HepG2 (cell line): ENCODE measurements around the gene KLF11. TPM values are rescaled to one million over a fixed set of nuclear protein-coding genes. Genes with fewer than 3 reads are reported as not detected.
A peak's percentile ranks its signal among the peaks of the same experiment; 100 is the strongest.

Source experiments
- AKAP8 ChIP-seq: sonication (generic); formaldehyde crosslinking; IDR thresholded peaks from 2 replicates; pipeline ENCODE4 v1.5.1; 2020; ENCODE audit warnings: mild to moderate bottlenecking, missing genetic modification reagents
- ESRRA ChIP-seq: sonication (generic); formaldehyde crosslinking; IDR thresholded peaks from 2 replicates; pipeline ENCODE4 v1.5.1; 2020; ENCODE audit warnings: mild to moderate bottlenecking, low read depth, missing genetic modification reagents
- GATAD1 ChIP-seq: IDR thresholded peaks from 2 replicates; pipeline ENCODE4 v1.6.1; 2016; ENCODE audit warnings: missing genetic modification reagents, missing compliant biosample characterization
- HDAC1 ChIP-seq: sonication (generic); formaldehyde crosslinking; IDR thresholded peaks from 2 replicates; pipeline ENCODE4 v1.5.1; 2020; ENCODE audit warnings: mild to moderate bottlenecking, missing genetic modification reagents
- HOXA7 ChIP-seq: sonication (generic); formaldehyde crosslinking; IDR thresholded peaks from 2 replicates; pipeline ENCODE4 v1.8.1; 2022; ENCODE audit warnings: mild to moderate bottlenecking, missing genetic modification reagents, moderate library complexity
- JUND ChIP-seq: sonication (generic); formaldehyde crosslinking; IDR thresholded peaks from 2 replicates; pipeline ENCODE4 v1.8.0; 2022; ENCODE audit warnings: mild to moderate bottlenecking, missing genetic modification reagents
- MLLT10 ChIP-seq: sonication (generic); formaldehyde crosslinking; IDR thresholded peaks from 2 replicates; pipeline ENCODE4 v1.4.0; 2020; ENCODE audit warnings: missing genetic modification reagents
- NAIF1 ChIP-seq: sonication (generic); formaldehyde crosslinking; IDR thresholded peaks from 2 replicates; pipeline ENCODE4 v1.5.0; 2020; ENCODE audit warnings: mild to moderate bottlenecking, missing genetic modification reagents, borderline replicate concordance
- TMF1 ChIP-seq: sonication (generic); formaldehyde crosslinking; IDR thresholded peaks from 2 replicates; pipeline ENCODE4 v1.8.1; 2022; ENCODE audit warnings: low read depth, missing genetic modification reagents
- ZNF329 ChIP-seq: sonication (generic); formaldehyde crosslinking; IDR thresholded peaks from 2 replicates; pipeline ENCODE4 v1.9.0; 2021; ENCODE audit warnings: low read depth, mild to moderate bottlenecking, missing genetic modification reagents
- ZNF460 ChIP-seq: sonication (generic); formaldehyde crosslinking; IDR thresholded peaks from 2 replicates; pipeline ENCODE4 v1.5.1; 2020; ENCODE audit warnings: missing genetic modification reagents, mild to moderate bottlenecking, borderline replicate concordance
- ZNF468 ChIP-seq: sonication (generic); formaldehyde crosslinking; IDR thresholded peaks from 2 replicates; pipeline ENCODE4 v1.8.0; 2022; ENCODE audit warnings: mild to moderate bottlenecking, moderate library complexity, missing genetic modification reagents
- ZNF746 ChIP-seq: sonication (generic); formaldehyde crosslinking; IDR thresholded peaks from 2 replicates; pipeline ENCODE4 v1.8.0; 2022; ENCODE audit warnings: mild to moderate bottlenecking, missing genetic modification reagents
- ZNF749 ChIP-seq: sonication (generic); formaldehyde crosslinking; IDR thresholded peaks from 2 replicates; pipeline ENCODE4 v1.8.0; 2022; ENCODE audit warnings: mild to moderate bottlenecking, missing genetic modification reagents, moderate library complexity, borderline replicate concordance
- polyA plus RNA-seq, 8 experiments: library from polyadenylated mRNA; depleted of rRNA in 3 of 8; stranded (reverse) in 7 of 8; unstranded in 1 of 8; fragments of >200 nt; fragmentation: Illumina TruSeq in 4 of 8; extraction: Trizol in 4 of 8; gene quantifications; 2 replicates each; pipeline versions ENCODE4 v1.2.1 to v1.2.3, GENCODE V29; 2011 to 2016; ENCODE audit warnings: low read depth in 4 of 8, missing spikeins in 1 of 8, mixed read lengths in 1 of 8; ENCODE audit not compliant: insufficient read depth in 1 of 8
- total RNA-seq, 5 experiments: library from RNA; depleted of rRNA; stranded (reverse); fragments of >200 nt; fragmentation: Illumina TruSeq; extraction: Trizol; gene quantifications; 2 replicates each; pipeline ENCODE4 v1.2.3, GENCODE V29; 2016; ENCODE audit warnings: low read depth in 1 of 5
- TF ChIP-seq, protein P1 (sequence below): sonication (generic); formaldehyde crosslinking; IDR thresholded peaks from 2 replicates; pipeline ENCODE4; 2020; ENCODE audit warnings: missing genetic modification reagents, mild to moderate bottlenecking, borderline replicate concordance
- TF ChIP-seq, protein P2 (sequence below): sonication (generic); formaldehyde crosslinking; IDR thresholded peaks from 2 replicates; pipeline ENCODE4 v1.4.0; 2020; ENCODE audit warnings: missing genetic modification reagents
- TF ChIP-seq, protein P3 (sequence below): sonication (generic); formaldehyde crosslinking; conservative IDR thresholded peaks from 2 replicates; pipeline ENCODE4 v1.8.0; 2022; ENCODE audit warnings: low read depth, missing genetic modification reagents
- TF ChIP-seq, protein P4 (sequence below): sonication (generic); formaldehyde crosslinking; IDR thresholded peaks from 2 replicates; pipeline ENCODE4 v1.8.1; 2023; ENCODE audit warnings: mild to moderate bottlenecking, missing genetic modification reagents, borderline replicate concordance
- TF ChIP-seq, protein P5 (sequence below): sonication (generic); formaldehyde crosslinking; IDR thresholded peaks from 2 replicates; pipeline ENCODE4 v1.4.0; 2020; ENCODE audit warnings: missing genetic modification reagents, low read depth, mild to moderate bottlenecking, borderline replicate concordance

The KLF11 gene
- total and polyA plus RNA-seq, 2 of the 13 experiments (the other 11 are each of a cell fraction or from before 2014, with no cell fraction given): 2.5 to 11.8 TPM

DNA sequence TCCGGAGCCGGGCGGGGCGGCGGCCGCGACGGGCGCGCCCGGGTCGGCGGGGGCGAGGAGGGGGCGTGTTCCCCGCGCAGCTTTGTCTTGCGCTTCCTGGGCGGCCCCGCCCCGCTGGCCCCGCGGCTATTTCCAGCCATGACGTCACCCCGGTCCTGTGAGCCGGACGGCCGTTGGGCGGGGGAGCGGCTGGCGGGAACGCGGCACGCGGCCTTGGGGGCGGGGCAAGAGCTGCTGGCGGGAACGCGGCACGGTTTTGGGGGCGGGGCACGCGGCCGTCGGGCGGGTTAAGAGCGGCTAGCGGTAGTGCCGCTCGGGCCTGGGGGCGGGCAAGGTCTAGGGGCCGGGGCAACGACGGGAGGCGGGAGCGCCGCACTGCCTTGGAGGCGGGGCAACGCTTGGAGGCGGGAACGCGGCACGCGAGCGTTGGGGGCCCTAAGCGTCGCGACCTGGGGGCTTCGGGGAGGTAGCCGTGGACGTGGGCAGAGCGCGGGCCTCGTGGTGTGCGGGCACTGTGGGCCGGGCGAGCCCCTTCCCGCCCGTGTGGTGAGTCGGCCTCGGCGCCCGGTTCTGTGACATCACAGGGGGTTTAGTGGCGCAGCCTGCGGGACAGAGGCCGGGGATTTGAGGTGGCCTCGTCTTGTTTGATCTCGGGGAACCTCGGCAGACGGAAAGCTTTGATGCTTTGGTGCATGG is 704 bp downstream of the KLF11 start (continued):
- TF ChIP-seq, protein P1, sequence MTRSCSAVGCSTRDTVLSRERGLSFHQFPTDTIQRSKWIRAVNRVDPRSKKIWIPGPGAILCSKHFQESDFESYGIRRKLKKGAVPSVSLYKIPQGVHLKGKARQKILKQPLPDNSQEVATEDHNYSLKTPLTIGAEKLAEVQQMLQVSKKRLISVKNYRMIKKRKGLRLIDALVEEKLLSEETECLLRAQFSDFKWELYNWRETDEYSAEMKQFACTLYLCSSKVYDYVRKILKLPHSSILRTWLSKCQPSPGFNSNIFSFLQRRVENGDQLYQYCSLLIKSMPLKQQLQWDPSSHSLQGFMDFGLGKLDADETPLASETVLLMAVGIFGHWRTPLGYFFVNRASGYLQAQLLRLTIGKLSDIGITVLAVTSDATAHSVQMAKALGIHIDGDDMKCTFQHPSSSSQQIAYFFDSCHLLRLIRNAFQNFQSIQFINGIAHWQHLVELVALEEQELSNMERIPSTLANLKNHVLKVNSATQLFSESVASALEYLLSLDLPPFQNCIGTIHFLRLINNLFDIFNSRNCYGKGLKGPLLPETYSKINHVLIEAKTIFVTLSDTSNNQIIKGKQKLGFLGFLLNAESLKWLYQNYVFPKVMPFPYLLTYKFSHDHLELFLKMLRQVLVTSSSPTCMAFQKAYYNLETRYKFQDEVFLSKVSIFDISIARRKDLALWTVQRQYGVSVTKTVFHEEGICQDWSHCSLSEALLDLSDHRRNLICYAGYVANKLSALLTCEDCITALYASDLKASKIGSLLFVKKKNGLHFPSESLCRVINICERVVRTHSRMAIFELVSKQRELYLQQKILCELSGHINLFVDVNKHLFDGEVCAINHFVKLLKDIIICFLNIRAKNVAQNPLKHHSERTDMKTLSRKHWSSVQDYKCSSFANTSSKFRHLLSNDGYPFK (CRISPR knock-in tag): no peak
- 0 out of 2 replicates have a peak, but pooled peaks have one; percentile 47 for TF ChIP-seq ZNF746
- no peak for TF ChIP-seq NAIF1 (CRISPR knock-in tag)
- 0 out of 2 replicates have a peak, but pooled peaks have one; percentile 46 for TF ChIP-seq GATAD1 (CRISPR knock-in tag)
- TF ChIP-seq TMF1: peak; percentile 93
- TF ChIP-seq MLLT10: no peak
- peak; percentile 91; the same call in 1 of the 2 replicates for TF ChIP-seq ZNF749 (CRISPR knock-in tag)
- peak; percentile 66; the same call in 1 of the 2 replicates for TF ChIP-seq HDAC1 (CRISPR knock-in tag)
- TF ChIP-seq ZNF468 (CRISPR knock-in tag): no peak
- TF ChIP-seq, protein P2, sequence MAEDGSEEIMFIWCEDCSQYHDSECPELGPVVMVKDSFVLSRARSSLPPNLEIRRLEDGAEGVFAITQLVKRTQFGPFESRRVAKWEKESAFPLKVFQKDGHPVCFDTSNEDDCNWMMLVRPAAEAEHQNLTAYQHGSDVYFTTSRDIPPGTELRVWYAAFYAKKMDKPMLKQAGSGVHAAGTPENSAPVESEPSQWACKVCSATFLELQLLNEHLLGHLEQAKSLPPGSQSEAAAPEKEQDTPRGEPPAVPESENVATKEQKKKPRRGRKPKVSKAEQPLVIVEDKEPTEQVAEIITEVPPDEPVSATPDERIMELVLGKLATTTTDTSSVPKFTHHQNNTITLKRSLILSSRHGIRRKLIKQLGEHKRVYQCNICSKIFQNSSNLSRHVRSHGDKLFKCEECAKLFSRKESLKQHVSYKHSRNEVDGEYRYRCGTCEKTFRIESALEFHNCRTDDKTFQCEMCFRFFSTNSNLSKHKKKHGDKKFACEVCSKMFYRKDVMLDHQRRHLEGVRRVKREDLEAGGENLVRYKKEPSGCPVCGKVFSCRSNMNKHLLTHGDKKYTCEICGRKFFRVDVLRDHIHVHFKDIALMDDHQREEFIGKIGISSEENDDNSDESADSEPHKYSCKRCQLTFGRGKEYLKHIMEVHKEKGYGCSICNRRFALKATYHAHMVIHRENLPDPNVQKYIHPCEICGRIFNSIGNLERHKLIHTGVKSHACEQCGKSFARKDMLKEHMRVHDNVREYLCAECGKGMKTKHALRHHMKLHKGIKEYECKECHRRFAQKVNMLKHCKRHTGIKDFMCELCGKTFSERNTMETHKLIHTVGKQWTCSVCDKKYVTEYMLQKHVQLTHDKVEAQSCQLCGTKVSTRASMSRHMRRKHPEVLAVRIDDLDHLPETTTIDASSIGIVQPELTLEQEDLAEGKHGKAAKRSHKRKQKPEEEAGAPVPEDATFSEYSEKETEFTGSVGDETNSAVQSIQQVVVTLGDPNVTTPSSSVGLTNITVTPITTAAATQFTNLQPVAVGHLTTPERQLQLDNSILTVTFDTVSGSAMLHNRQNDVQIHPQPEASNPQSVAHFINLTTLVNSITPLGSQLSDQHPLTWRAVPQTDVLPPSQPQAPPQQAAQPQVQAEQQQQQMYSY: no peak; the same call in 1 of the 2 replicates
- 0 out of 2 replicates have a peak, but pooled peaks have one; percentile 65 for TF ChIP-seq AKAP8 (CRISPR knock-in tag)
- TF ChIP-seq JUND (CRISPR knock-in tag): peak; percentile 74; the same call in 1 of the 2 replicates
- TF ChIP-seq HOXA7 (CRISPR knock-in tag): peak; percentile 21; the same call in 1 of the 2 replicates
- no peak for TF ChIP-seq ZNF460 (CRISPR knock-in tag)
- TF ChIP-seq, protein P3, sequence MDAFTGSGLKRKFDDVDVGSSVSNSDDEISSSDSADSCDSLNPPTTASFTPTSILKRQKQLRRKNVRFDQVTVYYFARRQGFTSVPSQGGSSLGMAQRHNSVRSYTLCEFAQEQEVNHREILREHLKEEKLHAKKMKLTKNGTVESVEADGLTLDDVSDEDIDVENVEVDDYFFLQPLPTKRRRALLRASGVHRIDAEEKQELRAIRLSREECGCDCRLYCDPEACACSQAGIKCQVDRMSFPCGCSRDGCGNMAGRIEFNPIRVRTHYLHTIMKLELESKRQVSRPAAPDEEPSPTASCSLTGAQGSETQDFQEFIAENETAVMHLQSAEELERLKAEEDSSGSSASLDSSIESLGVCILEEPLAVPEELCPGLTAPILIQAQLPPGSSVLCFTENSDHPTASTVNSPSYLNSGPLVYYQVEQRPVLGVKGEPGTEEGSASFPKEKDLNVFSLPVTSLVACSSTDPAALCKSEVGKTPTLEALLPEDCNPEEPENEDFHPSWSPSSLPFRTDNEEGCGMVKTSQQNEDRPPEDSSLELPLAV (CRISPR knock-in tag): peak; percentile 86; the same call in 1 of the 2 replicates
- TF ChIP-seq ZNF329 (CRISPR knock-in tag): 0 out of 2 replicates have a peak, but pooled peaks have one; percentile 32
- TF ChIP-seq, protein P4, sequence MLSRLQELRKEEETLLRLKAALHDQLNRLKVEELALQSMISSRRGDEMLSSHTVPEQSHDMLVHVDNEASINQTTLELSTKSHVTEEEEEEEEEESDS (CRISPR knock-in tag): no peak
- TF ChIP-seq, protein P5, sequence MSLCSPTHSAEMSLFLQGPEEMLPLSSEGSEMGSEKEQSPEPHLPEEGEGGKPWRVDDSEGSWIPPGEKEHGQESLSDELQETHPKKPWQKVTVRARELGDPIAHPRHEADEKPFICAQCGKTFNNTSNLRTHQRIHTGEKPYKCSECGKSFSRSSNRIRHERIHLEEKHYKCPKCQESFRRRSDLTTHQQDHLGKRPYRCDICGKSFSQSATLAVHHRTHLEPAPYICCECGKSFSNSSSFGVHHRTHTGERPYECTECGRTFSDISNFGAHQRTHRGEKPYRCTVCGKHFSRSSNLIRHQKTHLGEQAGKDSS (CRISPR knock-in tag): 0 out of 2 replicates have a peak, but pooled peaks have one; percentile 53
- no peak; the same call in 1 of the 2 replicates for TF ChIP-seq ESRRA (CRISPR knock-in tag)
